Stimulated activated CD4-positive, alpha-beta T cell treated with anti-CD3 and anti-CD28 coated beads, Interleukin-12 subunit alpha, Interleukin-12 subunit beta, amount 100 ng/mL, for 24 hours (primary cell): ENCODE measurements around the gene NRIP3.

ENCODE experiments used
- DNase-seq, 2 experiments: peaks; one replicate each; pipeline ENCODE4 v3.0.0-alpha.2; 2020; ENCODE audit warnings: low read depth in 2 of 2

The NRIP3 gene

GRCh38 chr11:8932564-8933180, 71.1 kb downstream of the NRIP3 start, which contains the start of gene C11orf16:
TSS of gene C11orf16 (minus strand) at chr11:8932947. CDS start at chr11:8932308, 639 bp downstream.
- DNase-seq, result no peak
